Measurements from ENCODE around the gene IGSF23. TPM values are rescaled to one million over a fixed set of nuclear protein-coding genes. Genes with fewer than 3 reads are reported as not detected.

The IGSF23 gene
- total RNA-seq, 6 experiments from 2014 or later: not detected

DNA sequence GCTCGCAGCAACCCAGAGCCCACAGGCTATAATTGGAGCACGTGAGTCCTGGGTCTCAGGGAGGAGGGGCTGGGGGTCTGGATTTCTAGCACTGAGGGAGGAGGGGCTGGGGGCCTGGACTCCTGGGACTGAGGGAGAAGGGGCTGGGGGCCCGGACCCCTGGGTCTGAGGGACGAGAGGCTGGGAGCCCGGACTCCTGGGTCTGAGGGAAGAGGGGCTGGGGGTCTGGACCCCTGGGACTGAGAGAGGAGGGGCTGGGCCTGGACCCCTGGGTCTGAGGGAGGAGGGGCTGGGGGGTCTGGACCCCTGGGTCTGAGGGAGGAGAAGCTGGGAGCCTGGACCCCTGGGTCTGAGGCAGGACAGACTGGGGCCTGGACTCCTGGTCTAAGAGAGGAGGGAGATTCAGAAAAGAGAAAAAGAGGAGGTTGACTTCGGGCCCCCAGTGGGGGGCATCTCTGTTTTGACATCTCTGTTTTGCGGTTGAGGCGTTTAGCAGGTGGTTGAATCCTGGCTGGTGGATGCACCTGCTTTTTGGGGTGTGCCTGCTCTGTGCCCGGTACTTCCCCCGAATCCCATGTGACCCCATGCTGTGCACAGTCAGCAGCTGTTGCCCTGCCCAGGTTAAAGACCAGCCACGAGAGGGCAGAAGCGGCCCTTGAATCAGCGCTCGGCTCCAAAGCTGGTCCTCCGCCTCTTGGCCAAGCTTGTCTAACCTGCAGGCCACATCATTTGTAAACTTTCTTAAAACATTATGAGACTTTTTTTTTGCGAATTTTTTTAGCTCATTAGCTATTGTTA, 40.8 kb downstream of the IGSF23 start:
- no peak for DNase-seq
- no peaks in the 10 kb centered on the region for H3K9me3 Mint-ChIP-seq
- TF ChIP-seq, protein P1, sequence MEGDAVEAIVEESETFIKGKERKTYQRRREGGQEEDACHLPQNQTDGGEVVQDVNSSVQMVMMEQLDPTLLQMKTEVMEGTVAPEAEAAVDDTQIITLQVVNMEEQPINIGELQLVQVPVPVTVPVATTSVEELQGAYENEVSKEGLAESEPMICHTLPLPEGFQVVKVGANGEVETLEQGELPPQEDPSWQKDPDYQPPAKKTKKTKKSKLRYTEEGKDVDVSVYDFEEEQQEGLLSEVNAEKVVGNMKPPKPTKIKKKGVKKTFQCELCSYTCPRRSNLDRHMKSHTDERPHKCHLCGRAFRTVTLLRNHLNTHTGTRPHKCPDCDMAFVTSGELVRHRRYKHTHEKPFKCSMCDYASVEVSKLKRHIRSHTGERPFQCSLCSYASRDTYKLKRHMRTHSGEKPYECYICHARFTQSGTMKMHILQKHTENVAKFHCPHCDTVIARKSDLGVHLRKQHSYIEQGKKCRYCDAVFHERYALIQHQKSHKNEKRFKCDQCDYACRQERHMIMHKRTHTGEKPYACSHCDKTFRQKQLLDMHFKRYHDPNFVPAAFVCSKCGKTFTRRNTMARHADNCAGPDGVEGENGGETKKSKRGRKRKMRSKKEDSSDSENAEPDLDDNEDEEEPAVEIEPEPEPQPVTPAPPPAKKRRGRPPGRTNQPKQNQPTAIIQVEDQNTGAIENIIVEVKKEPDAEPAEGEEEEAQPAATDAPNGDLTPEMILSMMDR (IDR thresholded peaks at IDR 0.05): no peak
- no peaks in the 10 kb centered on the region for H3K27me3 Mint-ChIP-seq (ENCODE audit: insufficient read depth)
- peaks cover 59% of the 10 kb centered on the region for H3K36me3 Mint-ChIP-seq (ENCODE audit: low read depth)
- H3K4me1 Mint-ChIP-seq (ENCODE audit: low read depth): no peaks in the 10 kb centered on the region
- no peak overlapping the region for H3K4me3 Mint-ChIP-seq
- no peak overlapping the region for H3K27ac Mint-ChIP-seq

DNA sequence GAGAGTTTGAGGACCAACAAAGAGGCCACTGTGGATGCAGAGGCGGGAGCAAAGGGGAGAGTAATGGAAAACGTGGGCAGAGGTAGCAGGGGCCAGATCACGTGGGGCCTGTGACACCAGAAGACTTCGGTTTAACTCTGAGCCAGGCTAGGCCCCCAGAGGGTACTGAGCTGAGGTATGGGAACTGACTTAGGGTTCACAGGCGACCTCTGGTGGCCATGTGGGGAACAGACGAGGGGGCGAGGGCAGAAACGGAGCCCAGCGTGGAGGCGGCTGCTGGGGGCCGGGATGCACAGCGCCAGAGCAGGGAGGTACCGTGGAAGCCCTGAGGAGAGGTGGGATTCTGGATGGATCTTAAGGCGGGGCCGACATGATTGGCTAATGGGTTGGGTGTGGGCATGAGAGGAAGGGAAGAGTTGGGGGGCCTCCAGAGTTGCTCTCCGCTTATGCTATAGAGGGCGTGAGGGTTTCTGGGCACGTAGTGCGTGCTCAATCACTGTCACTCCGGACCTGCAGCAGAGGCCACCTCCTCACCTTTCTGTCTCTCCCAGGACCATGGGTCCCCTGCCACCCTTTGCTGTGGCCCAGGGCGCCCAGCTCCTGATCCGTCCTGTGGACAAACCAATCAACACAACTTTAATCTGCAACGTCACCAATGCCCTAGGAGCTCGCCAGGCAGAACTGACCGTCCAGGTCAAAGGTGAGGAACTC, 44.0 kb downstream of the IGSF23 start:
- Mint-ChIP-seq H3K27ac (peak overlapping the region; percentile 51; the same call in 1 of the 2 replicates), H3K36me3 (ENCODE audit: low read depth) (peaks cover 44% of the 10 kb centered on the region)

DNA sequence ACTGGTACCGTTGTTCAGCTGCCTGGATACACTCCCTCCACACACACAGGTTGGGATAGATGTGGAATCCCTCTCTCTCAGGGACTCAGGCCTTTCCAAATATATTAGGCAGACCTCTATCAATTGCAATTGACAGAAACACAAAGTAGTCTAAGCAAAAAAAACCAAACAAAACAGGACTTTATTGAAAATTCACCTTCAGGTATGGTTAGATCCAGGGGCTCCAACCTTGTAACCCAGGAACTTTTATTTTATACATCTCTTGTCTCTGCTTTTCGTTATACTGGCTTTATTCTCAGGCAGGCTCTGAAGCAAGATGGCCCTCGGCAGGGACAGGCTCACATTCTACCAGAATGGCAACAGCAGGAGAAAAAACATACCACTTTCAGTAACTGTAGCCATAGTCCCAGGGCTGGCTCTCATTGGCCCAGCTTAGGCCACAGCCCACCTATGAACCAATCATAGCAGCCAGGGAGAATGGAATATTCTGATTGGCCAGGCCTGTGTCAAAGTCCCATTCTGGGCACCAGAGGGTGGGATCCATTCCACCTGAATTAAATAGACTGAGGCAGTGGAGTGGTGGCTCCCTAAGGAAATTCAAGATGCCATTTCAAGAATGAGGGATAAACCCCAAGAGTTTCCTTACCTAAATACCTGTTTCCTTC, 44.8 kb downstream of the IGSF23 start:
- no peaks in the 10 kb centered on the region for H3K27me3 Mint-ChIP-seq (ENCODE audit: insufficient read depth)
- no peak overlapping the region for H3K27ac Mint-ChIP-seq
- TF ChIP-seq, protein P1 (IDR thresholded peaks at IDR 0.05): no peak
- H3K36me3 Mint-ChIP-seq (ENCODE audit: low read depth): peaks cover 43% of the 10 kb centered on the region
- DNase-seq: no peak
- H3K4me3 Mint-ChIP-seq: no peak overlapping the region
- no peaks in the 10 kb centered on the region for H3K9me3 Mint-ChIP-seq
- H3K4me1 Mint-ChIP-seq (ENCODE audit: low read depth): no peaks in the 10 kb centered on the region

More for the DNA sequence above, 44.0 kb downstream of the IGSF23 start:
- H3K4me3 Mint-ChIP-seq: no peak overlapping the region
- no peaks in the 10 kb centered on the region for H3K27me3 Mint-ChIP-seq (ENCODE audit: insufficient read depth)
- no peaks in the 10 kb centered on the region for H3K4me1 Mint-ChIP-seq (ENCODE audit: low read depth)
- peak; percentile 25 for DNase-seq
- TF ChIP-seq, protein P1 (IDR thresholded peaks at IDR 0.05): peak; percentile 95
- H3K9me3 Mint-ChIP-seq: no peaks in the 10 kb centered on the region

DNA sequence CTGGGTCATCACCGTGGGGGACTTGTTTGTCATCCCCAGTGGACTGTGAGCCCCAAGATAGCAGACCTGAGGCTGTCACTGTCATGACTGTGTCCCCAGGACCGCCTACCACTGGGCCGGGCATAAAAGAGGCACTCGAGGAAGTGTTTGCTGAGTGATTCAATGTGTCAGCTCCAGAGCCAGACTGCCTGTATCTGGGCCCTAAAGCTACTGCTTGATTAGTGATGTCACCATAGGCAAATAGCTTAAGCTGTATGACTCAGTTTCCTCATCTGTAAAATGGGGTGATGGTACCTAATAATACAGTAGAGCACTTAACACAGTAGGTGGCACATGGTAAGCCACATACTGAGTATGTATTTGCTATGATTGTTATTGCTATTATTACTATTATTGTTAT, 46.7 kb downstream of the IGSF23 start:
- Mint-ChIP-seq H3K9me3 (no peaks in the 10 kb centered on the region), H3K4me3 (no peak overlapping the region), H3K27me3 (ENCODE audit: insufficient read depth) (no peaks in the 10 kb centered on the region), H3K36me3 (ENCODE audit: low read depth) (peaks cover 39% of the 10 kb centered on the region), H3K27ac (no peak overlapping the region), H3K4me1 (ENCODE audit: low read depth) (no peaks in the 10 kb centered on the region)
- TF ChIP-seq, protein P1 (IDR thresholded peaks at IDR 0.05): no peak
- DNase-seq: no peak

DNA sequence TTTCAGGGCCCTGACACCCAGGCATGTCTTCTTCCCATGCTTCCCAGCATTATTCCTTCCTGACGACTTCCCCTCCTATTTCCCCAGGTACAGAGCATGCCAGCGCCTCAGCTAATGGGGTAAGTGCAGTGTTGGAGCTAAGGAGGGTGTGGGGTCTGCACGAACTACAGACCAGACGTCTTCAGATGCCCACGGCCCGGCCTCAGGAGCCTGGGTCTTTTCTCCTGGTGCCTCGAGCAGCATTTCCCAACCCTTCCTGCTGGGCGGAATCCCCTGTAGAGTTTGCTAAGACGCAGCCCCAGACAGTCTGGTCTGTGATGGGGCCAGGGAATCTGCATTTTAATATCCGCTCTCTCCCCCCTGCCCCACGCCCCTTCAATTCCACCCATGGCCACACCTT, 47.8 kb downstream of the IGSF23 start:
- H3K27ac Mint-ChIP-seq: no peak overlapping the region

More for the DNA sequence above, 47.8 kb downstream of the IGSF23 start:
- TF ChIP-seq, protein P1 (IDR thresholded peaks at IDR 0.05): no peak
- Mint-ChIP-seq H3K4me1 (ENCODE audit: low read depth) (no peaks in the 10 kb centered on the region), H3K36me3 (ENCODE audit: low read depth) (peaks cover 38% of the 10 kb centered on the region), H3K9me3 (no peaks in the 10 kb centered on the region), H3K4me3 (no peak overlapping the region), H3K27me3 (ENCODE audit: insufficient read depth) (no peaks in the 10 kb centered on the region)
- DNase-seq: no peak
